ENCODE measurements around the gene SMURF1.

- TF ChIP-seq, protein P1, sequence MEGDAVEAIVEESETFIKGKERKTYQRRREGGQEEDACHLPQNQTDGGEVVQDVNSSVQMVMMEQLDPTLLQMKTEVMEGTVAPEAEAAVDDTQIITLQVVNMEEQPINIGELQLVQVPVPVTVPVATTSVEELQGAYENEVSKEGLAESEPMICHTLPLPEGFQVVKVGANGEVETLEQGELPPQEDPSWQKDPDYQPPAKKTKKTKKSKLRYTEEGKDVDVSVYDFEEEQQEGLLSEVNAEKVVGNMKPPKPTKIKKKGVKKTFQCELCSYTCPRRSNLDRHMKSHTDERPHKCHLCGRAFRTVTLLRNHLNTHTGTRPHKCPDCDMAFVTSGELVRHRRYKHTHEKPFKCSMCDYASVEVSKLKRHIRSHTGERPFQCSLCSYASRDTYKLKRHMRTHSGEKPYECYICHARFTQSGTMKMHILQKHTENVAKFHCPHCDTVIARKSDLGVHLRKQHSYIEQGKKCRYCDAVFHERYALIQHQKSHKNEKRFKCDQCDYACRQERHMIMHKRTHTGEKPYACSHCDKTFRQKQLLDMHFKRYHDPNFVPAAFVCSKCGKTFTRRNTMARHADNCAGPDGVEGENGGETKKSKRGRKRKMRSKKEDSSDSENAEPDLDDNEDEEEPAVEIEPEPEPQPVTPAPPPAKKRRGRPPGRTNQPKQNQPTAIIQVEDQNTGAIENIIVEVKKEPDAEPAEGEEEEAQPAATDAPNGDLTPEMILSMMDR (IDR thresholded peaks at IDR 0.05): no peak
- TF ChIP-seq ZFX (IDR thresholded peaks at IDR 0.05; ENCODE audit: borderline replicate concordance): no peak
Observed at GRCh38 chr7:98982686-98983085, 161.2 kb downstream of the SMURF1 start.
